H7 (cell line): ENCODE results near the gene GATA2. TPM values are rescaled to one million over a fixed set of nuclear protein-coding genes. Genes with fewer than 3 reads are reported as not detected.
A peak's percentile ranks its signal among the peaks of the same experiment; 100 is the strongest.

Experiments
- DNase-seq: peaks from one replicate; pipeline ENCODE4 v3.0.0; 2012
- H3K27me3 ChIP-seq: 2 replicates; pipeline ENCODE4 v1.6.0; 2011; ENCODE audit warnings: mild to moderate bottlenecking, low read length; ENCODE audit not compliant: control insufficient read depth, insufficient read depth
- H3K36me3 ChIP-seq: replicated peaks from 2 replicates; pipeline ENCODE4 v1.5.1; 2011; ENCODE audit warnings: low read length; ENCODE audit not compliant: control insufficient read depth, insufficient read depth
- H3K4me3 ChIP-seq: 2 replicates; pipeline ENCODE4 v1.5.1; 2011; ENCODE audit warnings: low read depth, mild to moderate bottlenecking, control low read depth, low read length, moderate library complexity; ENCODE audit not compliant: insufficient read depth
- total RNA-seq: library from RNA; depleted of rRNA; stranded (reverse); fragments of >200 nt; shearing (Covaris generic); gene quantifications from 2 replicates; pipeline ENCODE4 v1.2.3, GENCODE V29; 2014

The GATA2 gene
- total RNA-seq, 1 experiment from 2014 or later: 3.9 TPM

DNA sequence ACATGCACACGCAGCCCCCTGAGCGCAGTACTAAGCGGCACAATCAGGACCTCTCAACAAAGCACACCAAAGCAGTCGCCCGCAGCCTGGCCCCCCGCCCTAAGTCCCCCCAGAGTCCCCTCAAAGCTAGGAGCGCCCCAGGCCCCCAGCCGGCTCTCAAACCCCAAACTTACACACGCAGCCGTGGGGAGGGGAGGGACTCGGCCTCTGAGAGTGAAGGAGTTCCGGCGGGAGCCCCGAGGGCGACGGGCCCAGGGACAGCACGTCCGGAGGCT, 5.5 kb downstream of the GATA2 start:
- H3K36me3 ChIP-seq: no peaks in the 10 kb centered on the region
- H3K27me3 ChIP-seq: peaks cover 99% of the 10 kb centered on the region
- peak overlapping the region; percentile 41 for H3K4me3 ChIP-seq
- no peak for DNase-seq

DNA sequence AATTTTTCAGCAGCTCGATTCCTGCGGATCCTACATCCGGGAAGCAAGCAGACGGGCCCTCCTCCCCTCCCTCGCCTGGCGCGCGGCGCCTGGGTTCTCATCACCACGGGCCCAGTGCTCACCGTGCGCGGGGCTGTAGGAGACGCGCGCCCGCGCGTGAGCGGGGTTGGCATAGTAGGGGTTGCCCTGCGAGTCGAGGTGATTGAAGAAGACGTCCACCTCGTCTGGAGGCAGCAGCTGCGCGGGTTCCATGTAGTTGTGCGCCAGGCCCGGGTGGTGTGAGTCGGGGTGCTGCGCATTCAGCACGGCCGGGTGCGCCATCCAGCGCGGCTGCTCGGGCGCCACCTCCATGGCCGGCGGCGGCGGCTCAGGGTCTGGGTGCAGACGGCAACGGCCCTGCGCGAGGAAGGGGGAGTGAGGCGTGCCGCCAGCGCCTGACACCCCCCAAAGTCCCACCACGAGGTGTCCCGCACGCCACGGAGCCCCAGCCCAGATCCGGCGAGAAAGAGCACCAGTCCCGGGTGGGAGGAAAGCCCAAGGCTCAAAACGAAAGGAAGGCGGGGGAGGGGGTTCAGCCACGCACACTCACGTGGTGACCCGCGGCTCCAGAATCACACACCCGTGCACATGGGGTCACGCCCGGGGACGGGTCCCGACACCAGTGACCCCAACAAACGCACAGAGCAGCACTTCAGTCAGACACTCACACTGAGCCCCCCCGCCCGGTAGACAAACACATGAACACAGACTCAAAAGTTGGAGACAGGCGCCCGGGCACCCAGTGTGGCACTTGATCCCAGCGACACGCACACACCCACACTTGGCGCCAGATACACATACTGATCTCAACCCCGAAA, 6.1 kb downstream of the GATA2 start:
- peaks cover 99% of the 10 kb centered on the region for H3K27me3 ChIP-seq
- no peaks in the 10 kb centered on the region for H3K36me3 ChIP-seq
- DNase-seq: peak; percentile 82

DNA sequence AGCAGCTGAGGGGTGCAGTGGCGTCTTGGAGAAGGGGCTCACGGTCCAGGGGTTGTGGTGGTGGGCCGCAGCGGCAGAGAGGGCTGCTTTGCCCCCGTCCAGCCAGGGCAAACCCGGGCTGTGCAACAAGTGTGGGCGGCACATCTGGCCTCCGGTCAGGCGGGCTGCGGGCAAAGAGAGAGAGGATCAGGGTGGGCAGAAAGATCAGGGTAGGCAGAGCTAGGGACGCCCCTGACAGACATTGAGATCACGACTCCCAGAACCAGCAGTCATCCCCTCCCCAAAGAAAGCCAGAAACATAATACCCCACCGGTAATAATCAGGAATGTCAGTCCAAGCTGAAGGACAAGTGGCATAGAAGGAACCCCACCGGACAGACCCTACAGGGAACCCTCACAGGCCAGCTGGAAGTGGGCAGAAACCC, 6.8 kb downstream of the GATA2 start:
- no peaks in the 10 kb centered on the region for H3K36me3 ChIP-seq
- H3K27me3 ChIP-seq: peaks cover 99% of the 10 kb centered on the region
- H3K4me3 ChIP-seq: peak overlapping the region; percentile 41; the same call in 1 of the 2 replicates
- DNase-seq: peak; percentile 60

More for the DNA sequence above, 6.1 kb downstream of the GATA2 start:
- H3K4me3 ChIP-seq: peak overlapping the region; percentile 41

DNA sequence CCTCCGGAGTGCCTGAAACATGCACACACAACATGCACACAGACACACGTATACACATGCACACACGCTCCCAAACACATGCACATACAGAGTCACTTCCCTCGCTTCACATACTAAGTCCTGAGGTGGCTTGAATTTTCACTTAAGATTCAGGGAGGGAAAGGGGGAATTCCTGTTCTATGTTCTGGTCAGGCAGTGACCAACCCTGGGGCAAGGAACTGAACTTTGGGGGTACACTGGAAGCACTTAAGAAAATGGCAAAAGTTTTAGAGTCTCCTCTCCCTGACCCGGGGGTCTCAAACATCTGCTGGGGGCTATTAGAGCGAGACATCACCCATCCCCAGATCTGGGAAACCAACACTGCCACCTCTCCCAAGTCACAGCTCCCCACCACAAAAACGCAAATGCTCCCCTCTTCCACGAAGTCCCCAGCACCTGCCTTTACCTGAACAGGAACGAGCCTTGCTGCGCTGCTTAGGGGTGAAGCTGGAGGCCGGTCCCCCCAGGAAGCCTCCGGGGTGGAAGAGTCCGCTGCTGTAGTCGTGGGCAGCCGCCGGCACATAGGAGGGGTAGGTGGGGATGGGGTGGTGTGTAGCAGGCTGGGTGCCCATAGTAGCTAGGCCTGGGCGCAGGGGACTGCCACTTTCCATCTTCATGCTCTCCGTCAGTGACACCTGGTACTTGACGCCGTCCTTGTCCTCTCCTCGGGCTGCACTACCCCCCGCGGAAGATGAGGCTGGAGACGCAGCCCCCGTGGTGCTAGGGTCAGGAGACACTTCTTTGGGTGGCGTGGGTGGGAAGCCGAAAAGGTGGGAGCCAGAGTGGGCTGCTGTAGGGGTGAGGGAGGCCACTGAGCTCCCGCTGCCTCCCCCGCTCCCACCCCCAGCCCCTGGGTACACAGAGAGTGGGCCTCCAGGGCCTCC, 7.5 kb downstream of the GATA2 start:
- peak; percentile 56 for DNase-seq
- Histone ChIP-seq H3K27me3 (peaks cover 99% of the 10 kb centered on the region), H3K36me3 (no peaks in the 10 kb centered on the region), H3K4me3 (no peak overlapping the region)

DNA sequence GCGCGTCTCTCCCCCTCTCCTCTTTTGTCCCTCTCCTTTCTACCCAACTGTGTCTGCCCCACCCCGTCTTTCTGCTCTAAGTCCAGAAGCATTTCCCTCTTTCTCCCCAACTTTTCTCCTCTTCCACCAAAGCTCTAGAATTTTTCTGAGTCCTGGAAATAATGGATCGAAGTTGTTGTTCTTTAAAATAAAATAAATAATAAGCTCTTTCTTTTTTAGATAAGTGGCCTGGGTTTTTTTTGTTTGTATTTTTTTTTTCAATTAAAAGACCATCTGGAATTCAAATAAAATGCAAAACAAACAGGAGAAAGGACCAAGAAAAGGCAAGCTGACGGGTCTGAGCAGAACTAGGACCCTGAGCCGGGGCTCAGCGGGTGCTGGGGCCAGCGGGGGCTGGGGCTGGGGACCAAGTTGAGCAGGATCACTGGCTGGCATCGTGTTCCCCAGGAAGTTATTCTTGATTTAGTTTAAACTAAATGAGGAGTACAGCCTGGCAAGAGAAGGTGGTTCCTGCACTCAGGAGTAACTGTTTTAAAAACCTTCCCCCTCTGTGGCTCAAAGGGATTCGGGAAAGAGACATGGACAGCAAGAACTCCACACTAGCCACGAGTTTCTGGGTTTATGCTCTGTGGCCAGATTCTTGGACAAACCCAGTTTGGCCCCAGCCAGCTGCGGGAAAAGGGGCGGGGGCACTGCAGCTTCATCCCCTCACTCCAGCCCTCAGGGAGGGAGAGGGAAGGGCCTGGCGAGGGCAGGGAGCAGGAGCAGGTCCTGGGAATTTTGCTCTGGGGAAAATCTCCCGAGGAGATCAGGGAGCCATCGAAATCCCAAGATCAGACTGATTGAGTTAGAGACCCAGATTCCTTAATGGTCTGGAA, 8.4 kb downstream of the GATA2 start:
- Histone ChIP-seq H3K4me3 (no peak overlapping the region), H3K27me3 (peaks cover 99% of the 10 kb centered on the region), H3K36me3 (no peaks in the 10 kb centered on the region)
- DNase-seq: peak; percentile 85

DNA sequence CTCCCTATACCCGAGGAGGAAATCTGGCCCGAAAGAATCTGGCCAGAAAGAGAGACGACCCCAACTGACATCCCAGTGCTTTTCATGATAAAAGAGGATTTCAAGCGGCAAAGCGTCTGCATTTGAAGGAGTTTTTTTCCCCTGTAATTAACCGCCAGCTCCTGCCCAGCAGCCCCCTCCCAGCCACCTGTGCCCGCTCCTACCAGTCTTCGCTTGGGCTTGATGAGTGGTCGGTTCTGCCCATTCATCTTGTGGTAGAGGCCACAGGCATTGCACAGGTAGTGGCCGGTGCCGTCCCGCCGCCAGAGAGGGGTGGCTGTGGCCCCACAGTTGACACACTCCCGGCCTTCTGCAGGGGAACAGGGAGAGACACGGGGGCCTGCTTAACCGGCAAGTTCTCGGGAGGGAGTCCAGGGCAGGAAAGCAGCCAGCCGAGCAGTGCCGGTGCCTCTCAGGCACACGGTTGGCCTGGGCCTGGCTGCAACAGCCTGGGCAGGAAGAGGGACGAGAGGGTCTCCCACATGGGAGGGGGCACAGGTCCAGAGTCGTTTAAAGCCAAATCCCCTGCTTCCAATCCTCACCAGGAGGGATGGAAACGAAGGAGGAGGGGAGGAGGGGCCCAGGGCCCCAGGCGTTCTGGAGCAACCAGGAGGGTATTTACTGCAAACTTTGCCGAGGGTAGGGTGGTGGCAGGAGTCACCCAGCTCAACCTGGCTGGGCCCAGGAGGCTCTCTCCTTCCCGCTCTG, 9.2 kb downstream of the GATA2 start:
- peak; percentile 79 for DNase-seq
- Histone ChIP-seq H3K27me3 (peaks cover 92% of the 10 kb centered on the region), H3K4me3 (0 out of 2 replicates have a peak overlapping the region, but pooled peaks have one; percentile 2), H3K36me3 (no peaks in the 10 kb centered on the region)

DNA sequence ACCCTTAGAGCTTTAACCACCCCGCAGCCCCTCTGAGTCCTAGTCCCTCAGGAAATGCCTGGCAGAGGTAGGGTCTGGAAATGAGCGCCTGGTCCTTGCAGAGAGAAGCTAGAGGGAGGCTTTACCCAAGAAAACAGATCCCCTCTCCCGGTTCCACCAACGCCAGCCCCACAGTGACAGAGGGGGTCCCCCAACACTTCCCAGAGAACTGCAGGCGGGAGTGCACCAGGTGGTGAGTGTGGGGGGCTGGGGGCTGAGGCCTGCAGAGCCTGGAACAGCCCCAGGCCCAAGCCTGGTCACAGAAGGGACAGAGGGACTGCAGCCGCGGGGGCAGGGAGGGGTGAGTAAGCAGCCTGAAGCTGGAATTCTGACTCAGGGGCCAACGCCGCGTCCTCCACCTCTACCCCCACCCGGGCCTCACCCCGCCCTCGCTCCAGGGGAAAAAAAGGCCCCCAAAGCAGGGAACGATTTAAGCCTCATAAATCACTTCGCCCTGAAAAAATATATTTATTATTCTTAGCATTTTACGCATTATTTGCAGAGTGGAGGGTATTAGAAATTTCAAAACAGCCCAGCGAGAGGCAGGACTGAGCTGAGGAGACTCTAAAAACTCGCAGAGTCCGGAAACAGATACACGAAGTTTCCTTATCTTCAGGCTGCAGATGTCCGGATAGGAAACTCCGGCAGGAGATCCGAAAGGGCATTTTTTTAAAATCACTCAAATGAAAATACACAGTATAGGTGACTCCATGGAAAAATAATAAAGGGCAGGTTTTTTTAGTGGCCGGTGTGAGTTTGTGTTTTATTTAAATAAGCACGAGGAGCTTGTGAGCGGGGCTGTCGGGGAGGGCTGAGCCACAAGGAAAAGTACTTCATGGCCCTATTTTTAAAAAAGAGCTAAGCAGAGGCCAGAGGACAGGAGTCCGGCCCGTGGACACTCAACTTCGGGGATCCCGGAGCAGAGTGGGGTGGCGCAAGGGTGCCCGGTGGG, 10.0 kb downstream of the GATA2 start:
- H3K27me3 ChIP-seq: peaks cover 91% of the 10 kb centered on the region
- no peak overlapping the region for H3K4me3 ChIP-seq
- no peaks in the 10 kb centered on the region for H3K36me3 ChIP-seq
- DNase-seq: peak; percentile 86

DNA sequence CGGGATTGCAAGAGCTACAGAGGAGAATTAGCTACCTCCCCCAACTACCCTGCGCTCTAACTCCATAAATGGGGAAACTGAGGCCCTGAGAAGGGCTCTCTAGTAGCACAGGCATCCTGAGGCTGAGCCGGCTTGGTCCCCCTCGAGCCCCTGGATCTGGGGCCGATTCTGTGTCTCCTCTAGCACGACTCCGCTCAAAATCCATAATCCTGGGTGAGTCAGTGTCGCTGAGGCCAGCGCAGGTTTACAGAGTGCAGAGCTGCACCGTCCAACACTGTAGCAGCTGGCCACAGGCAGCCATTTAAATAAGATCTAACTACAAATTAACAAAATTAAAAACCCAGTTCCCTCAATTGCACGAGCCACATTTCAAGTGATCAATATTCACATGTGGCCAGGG, 10.8 kb downstream of the GATA2 start:
- no peak overlapping the region for H3K4me3 ChIP-seq
- peaks cover 92% of the 10 kb centered on the region for H3K27me3 ChIP-seq
- H3K36me3 ChIP-seq: no peaks in the 10 kb centered on the region
- peak; percentile 59 for DNase-seq

DNA sequence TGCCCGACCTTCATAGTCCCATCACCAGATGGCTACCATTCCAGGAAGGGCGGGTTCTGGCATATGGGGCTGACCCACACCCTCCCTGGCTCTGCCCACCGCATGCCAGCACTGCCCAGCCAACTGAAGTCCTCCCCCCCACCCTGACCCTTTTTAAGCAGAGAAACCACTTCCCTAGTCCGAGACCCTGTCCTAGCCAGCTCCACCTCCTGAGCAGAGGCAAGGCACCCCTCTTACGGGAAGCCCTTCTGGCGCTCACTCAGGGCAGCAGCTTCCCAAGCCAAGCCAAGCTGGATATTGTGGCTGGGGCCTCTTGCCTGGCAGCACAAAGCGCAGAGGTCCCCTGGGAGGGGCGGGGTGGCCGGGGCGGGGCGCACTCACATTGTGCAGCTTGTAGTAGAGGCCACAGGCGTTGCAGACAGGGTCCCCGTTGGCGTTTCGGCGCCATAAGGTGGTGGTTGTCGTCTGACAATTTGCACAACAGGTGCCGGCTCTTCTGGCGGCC, 11.5 kb downstream of the GATA2 start:
- H3K27me3 ChIP-seq: peaks cover 91% of the 10 kb centered on the region

DNA sequence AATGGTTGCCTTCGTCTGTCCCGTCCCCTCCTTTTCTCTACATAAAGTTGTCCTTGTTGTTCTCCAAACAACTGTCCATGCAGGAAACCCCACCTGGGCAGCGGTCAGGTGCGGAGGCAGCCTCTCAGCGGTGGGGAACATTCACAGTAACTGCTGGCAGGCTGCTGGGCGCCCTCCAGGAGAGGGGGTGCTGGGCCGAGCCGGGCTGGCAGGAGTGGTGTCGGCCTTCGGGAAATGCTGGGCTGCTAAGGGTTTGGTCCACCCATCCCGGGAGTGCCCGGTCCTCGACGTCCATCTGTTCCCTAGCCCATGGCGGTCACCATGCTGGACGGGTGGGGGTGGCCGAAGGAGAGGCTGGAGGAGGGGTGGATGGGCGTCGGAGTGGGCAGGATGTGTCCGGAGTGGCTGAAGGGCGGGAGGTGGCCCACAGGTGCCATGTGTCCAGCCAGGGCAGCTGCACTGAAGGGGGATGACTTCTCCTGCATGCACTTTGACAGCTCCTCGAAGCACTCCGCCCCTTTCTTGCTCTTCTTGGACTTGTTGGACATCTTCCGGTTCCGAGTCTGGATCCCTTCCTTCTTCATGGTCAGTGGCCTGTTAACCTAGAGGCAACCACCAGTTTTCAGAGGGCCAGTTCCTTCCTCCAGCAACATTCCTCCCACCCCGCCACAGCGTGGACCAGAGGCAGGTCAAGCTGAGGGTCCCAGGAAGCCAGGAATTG, 12.1 kb downstream of the GATA2 start:
- Histone ChIP-seq H3K36me3 (no peaks in the 10 kb centered on the region), H3K4me3 (no peak overlapping the region), H3K27me3 (peaks cover 91% of the 10 kb centered on the region)
- peak; percentile 70 for DNase-seq

More for the DNA sequence above, 11.5 kb downstream of the GATA2 start:
- peak; percentile 88 for DNase-seq
- Histone ChIP-seq H3K36me3 (no peaks in the 10 kb centered on the region), H3K4me3 (no peak overlapping the region)

DNA sequence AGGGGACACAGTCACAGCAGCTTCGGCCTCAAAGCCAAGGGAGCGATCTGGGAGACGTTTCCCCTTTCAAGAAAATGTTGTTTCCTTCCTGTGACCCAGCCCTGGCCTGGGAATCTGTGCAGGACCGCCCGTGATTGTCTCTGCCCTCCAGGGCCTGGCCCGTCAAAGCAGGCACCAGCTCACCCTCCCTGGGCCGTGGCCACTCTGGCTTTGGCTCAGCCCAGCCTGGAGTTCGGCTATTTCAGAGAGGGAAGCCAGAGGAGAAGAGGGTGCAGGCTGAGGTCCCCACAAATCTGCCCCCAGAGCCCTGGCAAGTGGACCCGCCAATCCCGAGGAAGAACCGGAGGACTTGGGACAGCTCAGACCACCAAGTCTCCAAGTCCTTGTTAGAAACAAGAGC, 12.7 kb downstream of the GATA2 start:
- H3K36me3 ChIP-seq: no peaks in the 10 kb centered on the region
- peaks cover 91% of the 10 kb centered on the region for H3K27me3 ChIP-seq
- no peak overlapping the region for H3K4me3 ChIP-seq
- peak; percentile 68 for DNase-seq

DNA sequence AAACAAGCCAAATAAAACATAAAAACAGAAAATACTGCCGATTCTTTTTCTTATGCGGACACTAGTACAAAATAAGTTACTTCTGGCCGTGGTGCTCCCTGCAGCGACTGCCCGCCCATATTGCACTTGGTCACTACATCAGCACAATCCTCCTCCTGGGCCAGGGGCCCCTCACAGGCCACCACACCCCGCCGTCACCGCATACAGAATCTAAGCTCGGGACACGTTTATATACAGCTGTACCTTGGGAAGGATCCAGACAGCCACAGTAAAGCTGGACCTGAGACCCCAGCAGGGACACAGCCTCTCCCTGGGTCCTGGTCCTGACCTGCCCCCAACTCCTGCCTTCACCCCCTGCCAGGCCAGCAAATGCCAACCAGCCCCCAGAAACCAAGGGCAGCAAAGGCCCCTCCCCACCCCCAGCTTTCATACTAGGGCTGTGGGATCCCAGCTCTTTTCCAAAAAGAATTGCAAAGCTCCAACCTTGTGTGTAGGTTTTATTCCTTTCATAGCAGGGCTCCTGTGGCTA, 13.4 kb downstream of the GATA2 start:
- Histone ChIP-seq H3K4me3 (no peak overlapping the region), H3K27me3 (peaks cover 90% of the 10 kb centered on the region), H3K36me3 (no peaks in the 10 kb centered on the region)
- DNase-seq: peak; percentile 56
